GM12873 (cell line): ENCODE results near the gene COIL.

Experiments
- TF ChIP-seq, protein P1 (sequence below): IDR thresholded peaks from 2 replicates; pipeline ENCODE4 v1.5.1; 2012; ENCODE audit warnings: low read depth, mild to moderate bottlenecking, moderate library complexity, low read length, control low read depth; ENCODE audit not compliant: insufficient read depth; ENCODE audit errors: missing control alignments

COIL gene

GRCh38 chr17:56910509-56911235 is 50.2 kb downstream of the COIL start:
- TF ChIP-seq, protein P1, sequence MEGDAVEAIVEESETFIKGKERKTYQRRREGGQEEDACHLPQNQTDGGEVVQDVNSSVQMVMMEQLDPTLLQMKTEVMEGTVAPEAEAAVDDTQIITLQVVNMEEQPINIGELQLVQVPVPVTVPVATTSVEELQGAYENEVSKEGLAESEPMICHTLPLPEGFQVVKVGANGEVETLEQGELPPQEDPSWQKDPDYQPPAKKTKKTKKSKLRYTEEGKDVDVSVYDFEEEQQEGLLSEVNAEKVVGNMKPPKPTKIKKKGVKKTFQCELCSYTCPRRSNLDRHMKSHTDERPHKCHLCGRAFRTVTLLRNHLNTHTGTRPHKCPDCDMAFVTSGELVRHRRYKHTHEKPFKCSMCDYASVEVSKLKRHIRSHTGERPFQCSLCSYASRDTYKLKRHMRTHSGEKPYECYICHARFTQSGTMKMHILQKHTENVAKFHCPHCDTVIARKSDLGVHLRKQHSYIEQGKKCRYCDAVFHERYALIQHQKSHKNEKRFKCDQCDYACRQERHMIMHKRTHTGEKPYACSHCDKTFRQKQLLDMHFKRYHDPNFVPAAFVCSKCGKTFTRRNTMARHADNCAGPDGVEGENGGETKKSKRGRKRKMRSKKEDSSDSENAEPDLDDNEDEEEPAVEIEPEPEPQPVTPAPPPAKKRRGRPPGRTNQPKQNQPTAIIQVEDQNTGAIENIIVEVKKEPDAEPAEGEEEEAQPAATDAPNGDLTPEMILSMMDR, result no peak

GRCh38 chr17:56909742-56910508 is 50.9 kb downstream of the COIL start:
- TF ChIP-seq, protein P1, result no peak

DNA sequence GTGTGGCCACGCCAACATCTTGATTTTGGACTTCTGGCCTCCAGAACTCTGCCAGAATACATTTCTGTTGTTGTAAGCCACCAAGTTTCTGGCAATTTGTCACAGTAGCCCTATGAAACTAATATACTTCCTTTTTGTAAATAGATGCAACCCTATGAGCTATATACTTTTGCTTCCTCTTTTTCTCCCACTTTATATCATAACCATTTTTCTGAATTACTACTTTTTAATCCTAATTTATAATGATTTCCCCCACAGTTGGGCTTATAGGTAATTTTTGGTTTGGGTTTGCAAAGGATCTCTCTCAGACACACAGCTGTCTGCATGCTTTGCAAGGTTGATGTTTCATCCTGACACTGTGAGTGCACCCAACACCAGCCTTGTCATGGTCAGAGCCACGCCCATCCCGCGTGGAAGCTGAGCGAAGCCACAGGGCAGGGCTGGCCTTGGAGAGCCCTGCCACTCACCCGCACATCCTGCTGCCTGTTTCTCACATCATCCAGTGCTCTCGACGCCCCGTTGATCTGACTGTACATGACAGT is 52.8 kb downstream of the COIL start:
- TF ChIP-seq, protein P1, result no peak

DNA sequence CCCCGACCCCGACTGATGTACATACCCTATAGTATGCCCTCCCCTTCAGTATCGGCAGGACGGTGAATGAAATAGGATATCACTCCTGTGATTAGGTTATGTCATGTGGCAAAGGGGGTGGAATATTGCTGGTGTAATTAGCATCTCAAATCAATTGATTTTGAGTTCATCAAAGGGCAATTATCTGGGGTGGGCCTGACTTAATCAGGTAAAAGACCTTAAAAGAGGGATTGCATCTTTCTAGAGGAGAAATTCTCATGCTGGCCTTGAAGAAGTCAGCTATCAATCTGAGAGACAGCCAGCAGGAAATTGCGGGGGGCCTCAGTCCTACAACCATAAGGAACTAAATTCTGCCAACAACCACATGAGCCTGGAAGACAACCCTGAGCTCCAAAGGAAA is 57.3 kb downstream of the COIL start:
- TF ChIP-seq, protein P1, result no peak

GRCh38 chr17:56902348-56902747 is 58.5 kb downstream of the COIL start:
- TF ChIP-seq, protein P1, result no peak

GRCh38 chr17:56899403-56899802 is 61.4 kb downstream of the COIL start:
- TF ChIP-seq, protein P1, result no peak

- TF ChIP-seq, protein P1, result no peak
Observed at GRCh38 chr17:56898874-56899273, 62.0 kb downstream of the COIL start.
